HL-60 (cell line): Measurements from ENCODE around the gene TSACC.

Experiments used
- POLR2AphosphoS5 ChIP-seq: IDR thresholded peaks from 2 replicates; pipeline ENCODE4 v1.6.1; 2012; ENCODE audit warnings: low read depth
- TF ChIP-seq, protein P1 (sequence below): IDR thresholded peaks from one replicate; pipeline ENCODE4 v1.5.1; 2011; ENCODE audit warnings: low read length, control low read depth, inconsistent platforms; ENCODE audit not compliant: insufficient read depth

- TF ChIP-seq, protein P1, sequence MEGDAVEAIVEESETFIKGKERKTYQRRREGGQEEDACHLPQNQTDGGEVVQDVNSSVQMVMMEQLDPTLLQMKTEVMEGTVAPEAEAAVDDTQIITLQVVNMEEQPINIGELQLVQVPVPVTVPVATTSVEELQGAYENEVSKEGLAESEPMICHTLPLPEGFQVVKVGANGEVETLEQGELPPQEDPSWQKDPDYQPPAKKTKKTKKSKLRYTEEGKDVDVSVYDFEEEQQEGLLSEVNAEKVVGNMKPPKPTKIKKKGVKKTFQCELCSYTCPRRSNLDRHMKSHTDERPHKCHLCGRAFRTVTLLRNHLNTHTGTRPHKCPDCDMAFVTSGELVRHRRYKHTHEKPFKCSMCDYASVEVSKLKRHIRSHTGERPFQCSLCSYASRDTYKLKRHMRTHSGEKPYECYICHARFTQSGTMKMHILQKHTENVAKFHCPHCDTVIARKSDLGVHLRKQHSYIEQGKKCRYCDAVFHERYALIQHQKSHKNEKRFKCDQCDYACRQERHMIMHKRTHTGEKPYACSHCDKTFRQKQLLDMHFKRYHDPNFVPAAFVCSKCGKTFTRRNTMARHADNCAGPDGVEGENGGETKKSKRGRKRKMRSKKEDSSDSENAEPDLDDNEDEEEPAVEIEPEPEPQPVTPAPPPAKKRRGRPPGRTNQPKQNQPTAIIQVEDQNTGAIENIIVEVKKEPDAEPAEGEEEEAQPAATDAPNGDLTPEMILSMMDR: no peak
- TF ChIP-seq POLR2AphosphoS5: no peak
Observed at GRCh38 chr1:156387870-156388173, 49.5 kb downstream of the TSACC start.
